Spleen (tissue), 7 donors: ENCODE data around the gene ZNF236.

Experiments used
- POLR2A ChIP-seq, 3 donors: fragments of 450-650 bp; IDR thresholded peaks; one replicate each; pipeline ENCODE4 v1.5.1; 2017; ENCODE audit warnings: antibody characterized with exemption in 3 of 3, mild to moderate bottlenecking in 1 of 3
- TF ChIP-seq, protein P1 (sequence below), 11 experiments: fragments of 200-600 bp in 7 of 11; fragments of 450-650 bp in 4 of 11; sonication (generic) in 4 of 11; IDR thresholded peaks in 8 of 11; conservative IDR thresholded peaks in 3 of 11; 1 replicate in 7 of 11; 2 replicates in 4 of 11; pipeline versions ENCODE4 v1.4.0 to v1.8.0; 2016 to 2021; ENCODE audit warnings: antibody characterized with exemption in 11 of 11, inconsistent platforms in 4 of 11, mild to moderate bottlenecking in 1 of 11
- donor health status: DM: no; HTN: no; CAD: no; lungs with moderate emphysema.
- donor health status: DM: no; HTN: no; CAD: no.
- donor health status: DM: no; HTN: no; CAD: no.

DNA sequence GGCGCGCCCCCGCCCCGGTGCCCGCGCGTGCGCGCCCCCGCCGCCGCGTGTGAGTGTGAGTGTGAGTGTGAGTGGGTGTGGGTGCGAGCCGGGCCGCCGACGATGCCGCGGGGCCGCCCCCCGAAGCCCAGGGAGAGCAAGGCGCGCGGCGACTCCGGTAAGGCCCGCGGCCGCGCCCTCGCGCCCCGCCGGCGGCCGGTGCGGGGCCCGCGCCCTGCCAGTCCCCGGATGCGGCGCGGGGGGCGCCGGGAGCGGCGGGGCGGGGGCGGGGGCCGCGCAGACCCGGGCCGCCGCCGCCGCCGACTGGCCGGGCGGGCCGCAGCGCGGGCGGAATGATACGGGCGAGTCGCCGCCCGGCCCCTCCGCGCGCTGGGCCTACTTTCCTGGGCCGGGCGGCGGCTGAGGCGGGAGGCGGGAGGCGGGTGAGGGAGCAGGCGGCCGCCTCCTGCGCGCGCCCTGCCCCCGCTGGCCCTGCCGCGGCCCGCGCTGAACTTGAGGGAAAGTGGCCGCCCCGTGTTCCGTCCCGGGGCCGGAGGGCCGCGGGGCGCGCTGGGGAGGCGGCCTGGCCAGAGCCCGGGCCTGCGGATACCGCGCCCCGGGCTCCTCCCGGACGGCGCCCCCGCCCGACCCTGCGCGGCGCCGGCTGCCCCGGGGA lies at the start of gene ZNF236:
- TF ChIP-seq, protein P1, sequence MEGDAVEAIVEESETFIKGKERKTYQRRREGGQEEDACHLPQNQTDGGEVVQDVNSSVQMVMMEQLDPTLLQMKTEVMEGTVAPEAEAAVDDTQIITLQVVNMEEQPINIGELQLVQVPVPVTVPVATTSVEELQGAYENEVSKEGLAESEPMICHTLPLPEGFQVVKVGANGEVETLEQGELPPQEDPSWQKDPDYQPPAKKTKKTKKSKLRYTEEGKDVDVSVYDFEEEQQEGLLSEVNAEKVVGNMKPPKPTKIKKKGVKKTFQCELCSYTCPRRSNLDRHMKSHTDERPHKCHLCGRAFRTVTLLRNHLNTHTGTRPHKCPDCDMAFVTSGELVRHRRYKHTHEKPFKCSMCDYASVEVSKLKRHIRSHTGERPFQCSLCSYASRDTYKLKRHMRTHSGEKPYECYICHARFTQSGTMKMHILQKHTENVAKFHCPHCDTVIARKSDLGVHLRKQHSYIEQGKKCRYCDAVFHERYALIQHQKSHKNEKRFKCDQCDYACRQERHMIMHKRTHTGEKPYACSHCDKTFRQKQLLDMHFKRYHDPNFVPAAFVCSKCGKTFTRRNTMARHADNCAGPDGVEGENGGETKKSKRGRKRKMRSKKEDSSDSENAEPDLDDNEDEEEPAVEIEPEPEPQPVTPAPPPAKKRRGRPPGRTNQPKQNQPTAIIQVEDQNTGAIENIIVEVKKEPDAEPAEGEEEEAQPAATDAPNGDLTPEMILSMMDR (IDR thresholded peaks at IDR 0.05 in 8 of 11, conservative IDR thresholded peaks at IDR 0.05 in 3 of 11), result no peak
- peak in 2 of 3 donors; percentile 29 to 58 for TF ChIP-seq POLR2A (IDR thresholded peaks at IDR 0.05)
